GM21390 (cell line): ENCODE data around the gene TBC1D8.
"Not testable (repeated sequence)": the region's sequence is repeated elsewhere in the genome, so short reads cannot be mapped to it uniquely, and the experiment has no call there.

Experiments used
- ATAC-seq: cut with Tn5 transposase; IDR thresholded peaks from one replicate; pipeline ENCODE4 v1.9.1; 2021; ENCODE audit not compliant: unreplicated experiment

TBC1D8 gene

GRCh38 chr2:101151146-101151858, at the start of gene TBC1D8:
TBC1D8 (minus strand) TSS chr2:101151382; CDS start chr2:101151253, 129 bp downstream.
- ATAC-seq: peak; percentile 69

GRCh38 chr2:101200676-101201075, 49.5 kb upstream of the TBC1D8 start:
- ATAC-seq: no peak

GRCh38 chr2:101199251-101199791, 48.1 kb upstream of the TBC1D8 start:
- ATAC-seq: no peak

- no peak for ATAC-seq
Measured at GRCh38 chr2:101197814-101198213, 46.6 kb upstream of the TBC1D8 start.

GRCh38 chr2:101197215-101197745, 46.1 kb upstream of the TBC1D8 start:
- no peak for ATAC-seq

GRCh38 chr2:101195871-101196661, 44.9 kb upstream of the TBC1D8 start:
- no peak for ATAC-seq

GRCh38 chr2:101193033-101193626, 41.9 kb upstream of the TBC1D8 start:
- ATAC-seq: no peak

- no peak for ATAC-seq
Measured at GRCh38 chr2:101190747-101191516, 39.8 kb upstream of the TBC1D8 start.

GRCh38 chr2:101188683-101189405, 37.7 kb upstream of the TBC1D8 start:
- ATAC-seq: no peak

GRCh38 chr2:101187131-101187530, 35.9 kb upstream of the TBC1D8 start:
- ATAC-seq: no peak

- ATAC-seq: no peak
Measured at GRCh38 chr2:101185656-101186055, 34.5 kb upstream of the TBC1D8 start.

- ATAC-seq: no peak
Measured at GRCh38 chr2:101185085-101185484, 33.9 kb upstream of the TBC1D8 start.

GRCh38 chr2:101179982-101180381, 28.8 kb upstream of the TBC1D8 start:
- no peak for ATAC-seq

GRCh38 chr2:101176803-101177202, 25.6 kb upstream of the TBC1D8 start:
- no peak for ATAC-seq

- no peak for ATAC-seq
Measured at GRCh38 chr2:101175991-101176390, 24.8 kb upstream of the TBC1D8 start.

- no peak for ATAC-seq
Measured at GRCh38 chr2:101173707-101174295, 22.6 kb upstream of the TBC1D8 start.

GRCh38 chr2:101169822-101170221, 18.6 kb upstream of the TBC1D8 start:
- ATAC-seq: not testable (repeated sequence)

GRCh38 chr2:101168706-101169105, 17.5 kb upstream of the TBC1D8 start:
- no peak for ATAC-seq

GRCh38 chr2:101167532-101167931, 16.4 kb upstream of the TBC1D8 start:
- not testable (repeated sequence) for ATAC-seq

- no peak for ATAC-seq
Measured at GRCh38 chr2:101164021-101164420, 12.8 kb upstream of the TBC1D8 start.
